ENCODE data around the gene NCF4. TPM values are rescaled to one million over a fixed set of nuclear protein-coding genes. Genes with fewer than 3 reads are reported as not detected.

Gene NCF4
- total and polyA plus RNA-seq, 2 donors (not counting 1 experiment from before 2014, with no cell fraction given): 118 to 175 TPM

- intact Hi-C loops (cut with micrococcal nuclease): no loop called here
- Histone ChIP-seq H3K4me2 (replicated peaks; ENCODE audit: low read depth, low read length, poor library complexity, severe bottlenecking) (no peak overlapping the region), H3K79me2 (ENCODE audit: control insufficient read depth, insufficient read depth, low read length) (no peaks in the 10 kb centered on the region), H3K9ac (ENCODE audit: low read length) (no peak overlapping the region), H3K4me3 (ENCODE audit: control extremely low read depth in 1 of 5, extremely low read depth in 1 of 5, insufficient read depth in 1 of 5, low read depth in 2 of 5, low read length in 4 of 5) (no peak overlapping the region), H3K27ac (ENCODE audit: low read length in 2 of 2) (no peak overlapping the region), H3K27me3 (replicated peaks in 1 of 4; ENCODE audit: control extremely low read depth in 1 of 4, control insufficient read depth in 3 of 4, insufficient read depth in 4 of 4, low read length in 3 of 4) (no peaks in the 10 kb centered on the region), H3K4me1 (ENCODE audit: control insufficient read depth in 2 of 2, insufficient read depth in 2 of 2, low read length in 2 of 2) (peaks cover 6 to 7% of the 10 kb centered on the region in 2 donors), H2AFZ (ENCODE audit: insufficient read depth, low read depth, low read length, poor library complexity, severe bottlenecking) (no peak overlapping the region), H3K36me3 (replicated peaks in 1 of 2; ENCODE audit: control extremely low read depth in 1 of 2, control insufficient read depth in 1 of 2, extremely low read depth in 1 of 2, insufficient read depth in 2 of 2, low read length in 1 of 2) (no peaks in the 10 kb centered on the region), H3K9me3 (ENCODE audit: control extremely low read depth in 1 of 3, control insufficient read depth in 2 of 3, insufficient read depth in 1 of 3, low read length in 2 of 3) (peaks cover 0 to 19% (median 17%) of the 10 kb centered on the region in 3 donors), H4K20me1 (ENCODE audit: control insufficient read depth, insufficient read depth, low read length, poor library complexity, severe bottlenecking) (no peaks in the 10 kb centered on the region)
- Mint-ChIP-seq H3K27me3 (peaks cover 12% of the 10 kb centered on the region), H3K4me1 (peaks cover 9% of the 10 kb centered on the region), H3K9me3 (ENCODE audit: insufficient read depth) (peaks cover 13% of the 10 kb centered on the region), H3K4me3 (no peak overlapping the region), H3K27ac (no peak overlapping the region)
- ATAC-seq (ENCODE audit: low read depth) (no peak), DNase-seq (no peak)
- TF ChIP-seq EZH2 (IDR thresholded peaks at IDR 0.05; ENCODE audit: borderline replicate concordance, insufficient read depth, low read depth, low read length, poor library complexity, severe bottlenecking): no peak
- TF ChIP-seq CTCF (IDR thresholded peaks at IDR 0.05): no peak
- ChIA-PET POLR2A (no interaction called here), CTCF (interaction anchor here (0.6 to 0.9 kb wide), 2 partner anchors 30 to 289 kb away, joined by 3 to 4 read pairs; no protein-coding TSS in a partner anchor)
- WGBS (ENCODE audit: insufficient coverage): no CpG with 5 or more reads among the region's 4 CpGs
Observed at GRCh38 chr22:36886016-36886415, 25.2 kb downstream of the NCF4 start.

- POLR2A ChIA-PET: no interaction called here
Observed at GRCh38 chr22:36887162-36887561, 26.4 kb downstream of the NCF4 start.

More at GRCh38 chr22:36887162-36887561, 26.4 kb downstream of the NCF4 start:
- WGBS (ENCODE audit: insufficient coverage): no CpG with 5 or more reads among the region's 4 CpGs
- H3K9me3 Mint-ChIP-seq (ENCODE audit: insufficient read depth): peaks cover 6% of the 10 kb centered on the region
- Histone ChIP-seq H3K4me1 (ENCODE audit: control insufficient read depth in 2 of 2, insufficient read depth in 2 of 2, low read length in 2 of 2) (peaks cover 6 to 7% of the 10 kb centered on the region in 2 donors), H3K36me3 (replicated peaks in 1 of 2; ENCODE audit: control extremely low read depth in 1 of 2, control insufficient read depth in 1 of 2, extremely low read depth in 1 of 2, insufficient read depth in 2 of 2, low read length in 1 of 2) (no peaks in the 10 kb centered on the region), H3K4me2 (replicated peaks; ENCODE audit: low read depth, low read length, poor library complexity, severe bottlenecking) (no peak overlapping the region), H2AFZ (ENCODE audit: insufficient read depth, low read depth, low read length, poor library complexity, severe bottlenecking) (no peak overlapping the region), H3K9ac (ENCODE audit: low read length) (no peak overlapping the region), H3K27me3 (replicated peaks in 1 of 4; ENCODE audit: control extremely low read depth in 1 of 4, control insufficient read depth in 3 of 4, insufficient read depth in 4 of 4, low read length in 3 of 4) (no peaks in the 10 kb centered on the region), H3K27ac (ENCODE audit: low read length in 2 of 2) (no peak overlapping the region), H3K4me3 (ENCODE audit: control extremely low read depth in 1 of 5, extremely low read depth in 1 of 5, insufficient read depth in 1 of 5, low read depth in 2 of 5, low read length in 4 of 5) (no peak overlapping the region), H3K79me2 (ENCODE audit: control insufficient read depth, insufficient read depth, low read length) (no peaks in the 10 kb centered on the region), H4K20me1 (ENCODE audit: control insufficient read depth, insufficient read depth, low read length, poor library complexity, severe bottlenecking) (no peaks in the 10 kb centered on the region), H3K9me3 (ENCODE audit: control extremely low read depth in 1 of 3, control insufficient read depth in 2 of 3, insufficient read depth in 1 of 3, low read length in 2 of 3) (peaks cover 0 to 13% (median 8%) of the 10 kb centered on the region in 3 donors)
- peaks cover 12% of the 10 kb centered on the region for H3K27me3 Mint-ChIP-seq
- H3K27ac Mint-ChIP-seq: no peak overlapping the region
- no peak for ATAC-seq (ENCODE audit: low read depth)
- H3K4me1 Mint-ChIP-seq: peaks cover 9% of the 10 kb centered on the region
- TF ChIP-seq CTCF (IDR thresholded peaks at IDR 0.05): no peak
- no peak for TF ChIP-seq EZH2 (IDR thresholded peaks at IDR 0.05; ENCODE audit: borderline replicate concordance, insufficient read depth, low read depth, low read length, poor library complexity, severe bottlenecking)
- intact Hi-C loops (cut with micrococcal nuclease): no loop called here
- CTCF ChIA-PET: interaction anchor here (1.0 kb wide), 1 partner anchor 31 kb away, joined by 3 read pairs; no protein-coding TSS in a partner anchor
- no peak overlapping the region for H3K4me3 Mint-ChIP-seq
- no peak for DNase-seq

Data from B cell (primary cell).